Activated naive CD8-positive, alpha-beta T cell treated with anti-CD3 and anti-CD28 coated beads for 36 hours (primary cell): ENCODE measurements around the gene CTSA. TPM values are rescaled to one million over a fixed set of nuclear protein-coding genes. Genes with fewer than 3 reads are reported as not detected.

Experiments
- DNase-seq: peaks from one replicate; pipeline ENCODE4 v3.0.0; 2021
- H3K27ac Mint-ChIP-seq: one replicate; pipeline ENCODE4 v1.8.0; 2022; ENCODE audit warnings: mild to moderate bottlenecking, moderate library complexity, mixed read lengths
- H3K27me3 Mint-ChIP-seq: one replicate; pipeline ENCODE4 v1.8.0; 2022; ENCODE audit warnings: mild to moderate bottlenecking, mixed read lengths
- H3K36me3 Mint-ChIP-seq: one replicate; pipeline ENCODE4 v1.8.0; 2021; ENCODE audit warnings: mild to moderate bottlenecking, mixed read lengths
- H3K4me1 Mint-ChIP-seq: one replicate; pipeline ENCODE4 v1.8.0; 2021; ENCODE audit warnings: mixed read lengths
- H3K4me3 Mint-ChIP-seq: one replicate; pipeline ENCODE4 v1.8.0; 2022; ENCODE audit warnings: mild to moderate bottlenecking, moderate library complexity, mixed read lengths
- H3K9me3 Mint-ChIP-seq: one replicate; pipeline ENCODE4 v1.8.0; 2022; ENCODE audit warnings: mixed read lengths
- total RNA-seq, 2 experiments: library from RNA; stranded (reverse); gene quantifications; one replicate each; pipeline ENCODE4 v1.2.3, GENCODE V29; 2021

The CTSA gene
- total RNA-seq: 10 to 100 TPM; 45.2 to 45.7 TPM

GRCh38 chr20:45890985-45891983, at the start of gene CTSA, which contains the start of gene NEURL2:
CTSA (plus strand) TSS chr20:45891335; CDS start chr20:45891569, 234 bp downstream.
NEURL2 (minus strand) TSS chr20:45891208; CDS start chr20:45890991, 217 bp downstream.
- Mint-ChIP-seq H3K4me1 (peaks cover 38% of the 10 kb centered on the region), H3K27me3 (no peaks in the 10 kb centered on the region), H3K4me3 (peak within 1 kb of the TSS; percentile 88), H3K9me3 (no peaks in the 10 kb centered on the region), H3K36me3 (peaks cover 10% of the 10 kb centered on the region), H3K27ac (peak within 1 kb of the TSS; percentile 90)
- DNase-seq: peak; percentile 87

- DNase-seq: no peak
- Mint-ChIP-seq H3K27me3 (no peaks in the 10 kb centered on the region), H3K4me3 (no peak overlapping the region), H3K27ac (no peak overlapping the region), H3K36me3 (peaks cover 4% of the 10 kb centered on the region), H3K4me1 (no peaks in the 10 kb centered on the region), H3K9me3 (no peaks in the 10 kb centered on the region)
Measured at GRCh38 chr20:45841407-45842129, 49.6 kb upstream of the CTSA start.

GRCh38 chr20:45842169-45842812, 48.8 kb upstream of the CTSA start:
- Mint-ChIP-seq H3K4me3 (no peak overlapping the region), H3K27me3 (no peaks in the 10 kb centered on the region), H3K27ac (no peak overlapping the region), H3K36me3 (peaks cover 4% of the 10 kb centered on the region), H3K4me1 (no peaks in the 10 kb centered on the region), H3K9me3 (no peaks in the 10 kb centered on the region)
- no peak for DNase-seq

GRCh38 chr20:45843506-45843905, 47.6 kb upstream of the CTSA start:
- no peaks in the 10 kb centered on the region for H3K27me3 Mint-ChIP-seq
- H3K36me3 Mint-ChIP-seq: peaks cover 4% of the 10 kb centered on the region
- no peak overlapping the region for H3K4me3 Mint-ChIP-seq
- DNase-seq: no peak
- no peaks in the 10 kb centered on the region for H3K9me3 Mint-ChIP-seq
- no peaks in the 10 kb centered on the region for H3K4me1 Mint-ChIP-seq
- H3K27ac Mint-ChIP-seq: no peak overlapping the region

- H3K27ac Mint-ChIP-seq: no peak overlapping the region
- DNase-seq: no peak
- peaks cover 7% of the 10 kb centered on the region for H3K36me3 Mint-ChIP-seq
- no peak overlapping the region for H3K4me3 Mint-ChIP-seq
- H3K27me3 Mint-ChIP-seq: no peaks in the 10 kb centered on the region
- no peaks in the 10 kb centered on the region for H3K4me1 Mint-ChIP-seq
- no peaks in the 10 kb centered on the region for H3K9me3 Mint-ChIP-seq
Measured at GRCh38 chr20:45845452-45845851, 45.7 kb upstream of the CTSA start.

DNA sequence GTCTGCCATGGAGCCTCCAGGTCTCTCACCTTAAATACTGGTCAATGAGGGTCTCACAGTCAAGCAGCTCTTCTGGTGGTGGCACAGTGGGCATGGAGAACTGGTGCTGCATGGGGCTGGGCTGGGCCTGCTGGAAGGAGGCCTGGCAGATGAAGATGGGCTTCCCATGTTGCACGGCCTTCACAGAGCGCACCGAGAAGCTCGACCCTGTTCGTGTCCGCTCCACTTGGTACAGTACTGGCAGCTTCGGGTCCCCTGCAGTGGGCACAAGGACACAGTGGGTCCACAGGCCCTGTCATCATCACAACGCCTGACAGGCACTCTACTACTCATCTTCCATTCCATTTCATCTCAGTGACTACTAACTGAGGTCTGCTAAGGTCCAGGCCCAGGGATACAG, 42.7 kb upstream of the CTSA start:
- Mint-ChIP-seq H3K27ac (peak overlapping the region; percentile 32), H3K4me1 (peaks cover 1% of the 10 kb centered on the region), H3K36me3 (peaks cover 10% of the 10 kb centered on the region), H3K9me3 (no peaks in the 10 kb centered on the region), H3K4me3 (no peak overlapping the region), H3K27me3 (no peaks in the 10 kb centered on the region)
- DNase-seq: no peak

- Mint-ChIP-seq H3K4me1 (peaks cover 8% of the 10 kb centered on the region), H3K4me3 (no peak overlapping the region), H3K27me3 (no peaks in the 10 kb centered on the region), H3K36me3 (peaks cover 10% of the 10 kb centered on the region), H3K9me3 (no peaks in the 10 kb centered on the region), H3K27ac (no peak overlapping the region)
- DNase-seq: no peak
Measured at GRCh38 chr20:45848969-45849582, 42.1 kb upstream of the CTSA start.

GRCh38 chr20:45850238-45850637, 40.9 kb upstream of the CTSA start:
- no peak for DNase-seq
- Mint-ChIP-seq H3K4me1 (peaks cover 14% of the 10 kb centered on the region), H3K27ac (no peak overlapping the region), H3K9me3 (no peaks in the 10 kb centered on the region), H3K27me3 (no peaks in the 10 kb centered on the region), H3K4me3 (no peak overlapping the region), H3K36me3 (peaks cover 10% of the 10 kb centered on the region)

- no peak for DNase-seq
- H3K4me3 Mint-ChIP-seq: no peak overlapping the region
- H3K36me3 Mint-ChIP-seq: peaks cover 10% of the 10 kb centered on the region
- peaks cover 18% of the 10 kb centered on the region for H3K4me1 Mint-ChIP-seq
- H3K27me3 Mint-ChIP-seq: no peaks in the 10 kb centered on the region
- H3K27ac Mint-ChIP-seq: no peak overlapping the region
- H3K9me3 Mint-ChIP-seq: no peaks in the 10 kb centered on the region
Measured at GRCh38 chr20:45850926-45851325, 40.2 kb upstream of the CTSA start.

GRCh38 chr20:45851501-45851900, 39.6 kb upstream of the CTSA start:
- no peak for DNase-seq
- H3K27me3 Mint-ChIP-seq: no peaks in the 10 kb centered on the region
- H3K4me3 Mint-ChIP-seq: no peak overlapping the region
- H3K4me1 Mint-ChIP-seq: peaks cover 19% of the 10 kb centered on the region
- no peak overlapping the region for H3K27ac Mint-ChIP-seq
- H3K36me3 Mint-ChIP-seq: peaks cover 10% of the 10 kb centered on the region
- H3K9me3 Mint-ChIP-seq: no peaks in the 10 kb centered on the region

DNA sequence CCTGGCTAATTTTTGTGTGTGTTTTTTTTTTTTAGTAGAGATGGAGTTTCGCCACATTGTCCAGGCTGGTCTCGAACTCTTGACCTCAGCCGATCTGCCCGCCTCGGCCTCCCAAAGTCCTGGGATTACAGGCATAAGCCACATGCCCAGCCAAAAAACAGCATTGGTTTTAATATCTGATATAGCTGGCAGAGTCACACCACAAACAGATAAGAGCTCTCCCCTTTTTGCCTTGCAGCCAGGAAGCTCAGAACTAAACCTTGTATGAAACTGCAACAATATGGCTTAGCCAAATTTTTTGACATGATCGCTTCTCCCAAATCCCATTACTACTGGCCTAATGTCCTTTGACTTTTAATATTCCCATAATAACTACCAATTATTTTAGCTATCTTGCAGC, 38.8 kb upstream of the CTSA start:
- Mint-ChIP-seq H3K4me1 (peaks cover 20% of the 10 kb centered on the region), H3K4me3 (no peak overlapping the region), H3K27ac (no peak overlapping the region), H3K27me3 (no peaks in the 10 kb centered on the region), H3K9me3 (no peaks in the 10 kb centered on the region), H3K36me3 (peaks cover 10% of the 10 kb centered on the region)
- DNase-seq: no peak

DNA sequence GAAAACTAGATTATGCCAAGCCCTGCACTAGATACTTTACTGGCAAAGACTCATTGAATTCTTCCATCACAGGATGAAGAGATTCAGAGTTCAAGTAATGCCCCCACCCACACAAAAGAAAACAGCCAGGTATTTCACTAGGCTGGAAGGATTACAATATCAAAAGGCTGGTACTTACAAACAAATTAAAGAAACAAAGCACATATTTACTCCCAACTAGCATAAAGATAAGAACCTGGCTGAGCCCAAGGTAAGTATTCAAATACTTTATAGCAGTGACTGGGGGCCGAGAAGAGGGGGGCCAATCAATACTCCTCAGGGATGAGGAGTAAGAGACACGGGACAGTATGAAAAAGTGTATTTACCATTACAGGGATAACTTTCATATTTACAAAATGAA, 37.7 kb upstream of the CTSA start:
- Mint-ChIP-seq H3K4me1 (peaks cover 29% of the 10 kb centered on the region), H3K27ac (no peak overlapping the region), H3K4me3 (no peak overlapping the region), H3K9me3 (no peaks in the 10 kb centered on the region), H3K27me3 (no peaks in the 10 kb centered on the region), H3K36me3 (peaks cover 10% of the 10 kb centered on the region)
- DNase-seq: no peak

DNA sequence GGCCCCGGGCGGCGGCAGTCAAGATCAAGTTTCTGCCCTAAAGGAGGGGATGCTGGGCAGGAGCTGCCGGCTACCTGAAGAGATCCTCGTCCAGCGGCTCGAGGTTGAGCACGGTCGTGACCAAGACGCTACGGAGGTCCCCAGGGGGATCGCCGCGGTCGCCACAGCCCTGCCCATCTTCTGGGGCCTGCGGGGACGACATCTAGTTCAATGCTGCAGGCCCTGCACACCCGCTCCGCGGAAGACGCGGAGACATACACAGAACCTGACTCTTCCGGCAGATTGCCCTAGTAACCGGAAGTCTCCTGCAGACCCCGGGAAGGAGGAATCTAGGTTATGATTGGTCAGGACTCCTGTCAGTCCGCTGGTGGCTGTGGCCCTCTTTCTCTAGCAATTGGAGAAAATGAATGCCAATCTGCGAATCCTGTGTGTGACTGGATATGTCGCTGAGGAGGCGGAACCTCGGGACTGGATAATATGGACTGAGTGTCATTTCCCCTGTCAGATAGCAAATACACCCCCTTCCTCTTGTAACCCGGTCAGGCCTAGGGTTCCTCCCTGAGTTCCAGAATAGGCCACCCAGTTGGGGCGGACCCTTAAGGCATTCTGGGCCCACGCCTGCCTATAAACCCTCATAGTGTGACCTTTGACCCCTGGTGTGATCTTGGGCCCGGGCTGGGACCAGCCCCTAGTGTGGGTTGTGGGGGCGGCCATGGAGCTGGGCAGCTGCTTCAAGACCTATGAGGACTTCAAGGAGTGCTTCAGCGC, 33.8 kb upstream of the CTSA start, which contains the start of the genes ACOT8 and ZSWIM3:
Gene ACOT8, minus strand, starts transcription at position 279 of the 768 bp plus-strand sequence. Its CDS starts 77 bp downstream, at position 202.
Gene ZSWIM3, plus strand, starts transcription at position 501 of the 768 bp plus-strand sequence. Its CDS starts 212 bp downstream, at position 713.
- Mint-ChIP-seq H3K9me3 (no peaks in the 10 kb centered on the region), H3K4me1 (peaks cover 42% of the 10 kb centered on the region)

DNA sequence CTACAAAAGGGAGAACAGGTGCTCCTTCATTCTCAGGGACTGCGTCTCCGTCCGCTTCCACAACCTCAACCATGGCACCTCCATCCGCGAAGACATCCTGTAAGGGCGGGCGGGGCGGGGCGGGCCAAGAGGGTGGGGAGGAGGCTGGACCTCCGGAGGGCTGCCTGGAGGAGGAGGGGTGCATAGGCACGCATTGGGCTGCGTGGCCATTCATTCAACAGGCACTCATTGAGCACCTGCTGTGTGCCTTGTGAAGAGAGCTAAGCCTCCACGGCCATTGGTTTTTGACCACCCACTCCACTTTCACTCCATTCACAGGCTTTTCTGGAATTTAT, 33.3 kb upstream of the CTSA start:
- H3K4me1 Mint-ChIP-seq: peaks cover 42% of the 10 kb centered on the region
- peak overlapping the region; percentile 96 for H3K4me3 Mint-ChIP-seq
- H3K27ac Mint-ChIP-seq: peak overlapping the region; percentile 98
- H3K36me3 Mint-ChIP-seq: peaks cover 6% of the 10 kb centered on the region
- H3K27me3 Mint-ChIP-seq: no peaks in the 10 kb centered on the region
- H3K9me3 Mint-ChIP-seq: no peaks in the 10 kb centered on the region
- DNase-seq: peak; percentile 58

More for the DNA sequence above, 33.8 kb upstream of the CTSA start, which contains the start of the genes ACOT8 and ZSWIM3:
- peak within 1 kb of the TSS; percentile 96 for H3K4me3 Mint-ChIP-seq
- no peaks in the 10 kb centered on the region for H3K27me3 Mint-ChIP-seq
- H3K36me3 Mint-ChIP-seq: peaks cover 6% of the 10 kb centered on the region
- peak; percentile 91 for DNase-seq
- H3K27ac Mint-ChIP-seq: peak within 1 kb of the TSS; percentile 98
